ENCODE measurements around the gene RPS6KA2.
"Not testable (repeated sequence)": the region's sequence is repeated elsewhere in the genome, so short reads cannot be mapped to it uniquely, and the experiment has no call there.

The RPS6KA2 gene

DNA sequence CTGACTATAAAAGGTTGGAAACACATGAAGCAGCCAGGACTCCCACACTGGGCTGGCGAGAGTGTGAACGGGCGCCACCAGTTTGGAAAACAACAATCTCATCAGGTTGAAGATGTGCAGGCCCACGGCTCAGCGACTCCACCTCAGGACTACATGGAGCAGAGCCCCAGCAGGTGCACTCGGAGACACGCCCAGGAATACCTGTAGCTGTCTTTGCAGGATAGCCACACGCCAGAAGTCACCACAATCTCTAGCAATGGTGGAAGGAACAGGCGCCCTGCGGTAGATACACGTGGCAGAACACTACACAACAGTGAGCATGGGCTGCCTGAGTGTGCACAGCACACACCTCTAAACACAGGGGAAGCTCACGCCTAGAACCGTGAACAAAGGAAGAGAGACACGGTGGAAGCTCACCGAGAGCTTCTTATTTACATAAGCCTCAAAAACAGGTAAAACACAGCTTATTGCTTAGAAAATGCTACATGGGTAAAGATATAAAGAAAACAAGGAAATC is 28.7 kb upstream of the RPS6KA2 start:
- DNase-seq, result no peak

DNA sequence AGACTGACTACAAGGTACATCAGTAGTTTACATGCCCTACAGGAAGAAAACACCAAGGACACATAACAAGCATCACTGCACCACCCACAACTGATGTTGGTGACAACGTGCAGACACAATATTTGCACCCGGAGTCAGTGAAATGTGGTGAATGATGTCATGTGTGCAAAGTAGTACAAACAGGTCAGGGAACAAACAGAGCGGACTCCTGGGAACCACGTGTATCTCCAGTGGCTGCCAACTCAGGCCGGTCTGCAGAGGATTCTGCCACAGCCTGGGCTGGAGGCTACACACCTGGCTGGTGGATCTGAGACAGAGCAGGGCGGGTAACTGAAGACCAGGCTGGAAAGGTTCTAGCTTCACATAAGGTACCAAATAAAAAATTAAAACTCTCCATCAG is 28.2 kb upstream of the RPS6KA2 start:
- no peak for DNase-seq

DNA sequence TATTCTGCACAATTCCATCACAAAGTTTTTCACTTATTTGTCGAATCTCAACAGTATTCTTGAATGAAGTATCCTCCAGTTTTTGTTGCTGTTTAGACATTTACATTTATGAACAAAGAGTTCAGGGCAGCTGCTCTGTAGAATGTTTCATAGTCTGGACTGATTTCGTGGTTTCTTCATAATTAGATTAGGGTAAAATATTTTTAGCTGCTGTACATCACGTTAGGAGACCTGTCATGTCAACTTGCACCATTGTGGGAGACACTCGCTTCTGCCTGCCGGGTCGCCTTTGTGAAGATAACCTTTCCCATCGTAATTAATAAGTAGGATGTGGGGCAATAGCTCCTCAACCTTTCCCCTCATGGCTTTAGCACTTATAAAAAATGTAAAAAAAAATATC is 27.5 kb upstream of the RPS6KA2 start:
- no peak for DNase-seq

DNA sequence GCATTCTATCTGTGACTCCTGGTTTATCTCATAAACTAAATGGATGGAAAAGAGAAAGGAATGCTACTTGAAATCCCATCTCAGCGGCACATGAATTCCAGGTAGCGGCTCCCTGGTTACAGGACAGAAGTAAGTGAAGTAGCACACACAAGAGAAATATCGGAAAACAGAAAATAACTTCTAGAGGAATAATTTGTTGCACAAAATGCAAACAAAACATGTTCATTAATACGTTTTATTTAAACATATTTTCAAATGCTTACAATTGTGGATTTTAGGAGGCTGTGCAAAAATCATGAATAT is 26.5 kb upstream of the RPS6KA2 start:
- DNase-seq, result no peak

DNA sequence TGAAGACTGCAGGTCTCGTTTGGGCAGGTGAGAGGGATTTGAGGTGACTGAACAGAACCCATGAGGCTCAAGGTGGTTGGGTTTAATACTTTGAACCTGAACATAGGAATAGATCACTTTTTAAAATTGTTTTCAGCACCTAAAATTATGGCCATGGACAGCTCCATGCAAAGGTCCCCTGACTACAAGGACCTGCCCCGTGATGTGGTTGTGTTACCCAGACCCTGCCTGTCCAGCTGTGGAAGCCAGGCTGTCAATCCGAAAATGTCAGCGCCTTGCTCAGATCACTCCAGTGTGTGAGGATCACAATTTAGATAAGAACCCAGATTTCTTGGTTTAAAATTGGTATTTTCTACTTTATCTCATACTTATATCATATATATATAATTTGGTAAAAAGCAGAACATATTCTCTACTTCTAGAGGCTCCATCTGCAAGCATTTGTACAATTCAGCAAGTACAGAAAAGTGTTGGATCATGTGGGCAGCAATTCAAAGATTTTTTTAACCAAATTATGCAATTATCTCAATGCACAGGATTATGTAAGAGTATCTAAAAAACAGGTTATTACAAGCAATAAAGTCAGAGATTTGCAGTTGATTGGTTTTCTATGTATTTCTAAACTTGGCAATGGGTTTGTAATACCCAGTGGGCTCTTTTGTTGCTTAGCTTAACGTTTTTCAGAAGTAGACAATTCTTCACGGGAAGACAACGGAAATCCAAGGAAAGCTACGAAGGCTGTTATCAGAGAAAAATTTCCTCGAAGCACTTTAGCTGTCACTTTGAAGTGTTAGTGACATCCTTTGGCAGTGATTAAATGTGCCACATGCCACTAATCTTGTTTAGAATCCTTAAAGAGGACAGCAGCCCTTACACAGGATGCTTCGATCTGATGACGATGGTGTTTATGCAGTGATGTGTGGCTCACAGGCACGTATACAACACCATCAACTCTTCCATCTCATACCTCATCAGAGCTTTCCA is 24.1 kb upstream of the RPS6KA2 start:
- DNase-seq, result no peak

DNA sequence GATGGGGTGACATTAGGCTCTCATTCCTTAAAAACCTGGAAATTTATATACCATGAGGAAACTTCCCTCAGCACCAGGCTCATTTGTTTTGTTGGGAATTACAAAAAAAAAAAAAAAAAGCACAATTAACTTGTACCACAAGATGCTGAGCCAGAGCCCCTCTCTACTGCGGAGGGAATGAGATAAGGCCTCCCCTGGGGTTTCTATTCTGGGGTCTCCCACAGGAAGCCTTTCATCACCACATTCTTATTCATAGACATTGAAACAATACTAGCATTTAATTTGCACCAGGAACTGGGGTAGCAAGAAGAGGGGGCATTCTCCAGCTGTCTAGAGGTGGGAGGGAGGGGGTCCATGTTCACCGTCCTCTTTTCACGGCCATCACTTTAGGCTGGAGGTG is 23.0 kb upstream of the RPS6KA2 start:
- DNase-seq, result no peak

DNA sequence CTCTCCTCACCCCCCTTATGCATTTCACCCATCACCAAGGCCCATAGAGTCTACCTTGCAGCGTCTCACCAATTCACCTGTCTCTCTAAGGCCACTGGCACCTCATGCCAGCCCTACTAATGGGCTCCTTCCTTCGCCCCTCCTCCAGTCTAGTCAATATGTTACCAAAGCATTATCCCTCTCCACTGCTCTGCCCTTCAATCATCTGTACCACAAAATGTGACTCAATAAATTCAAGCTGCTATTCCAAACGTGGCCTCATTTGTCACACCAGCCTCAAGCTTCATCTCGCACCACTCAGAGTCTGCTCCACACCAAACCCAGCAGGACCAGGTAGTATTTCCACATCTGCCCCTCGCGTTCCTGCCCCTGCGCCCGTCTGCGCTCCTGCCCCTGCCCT is 21.8 kb upstream of the RPS6KA2 start:
- DNase-seq, result no peak

DNA sequence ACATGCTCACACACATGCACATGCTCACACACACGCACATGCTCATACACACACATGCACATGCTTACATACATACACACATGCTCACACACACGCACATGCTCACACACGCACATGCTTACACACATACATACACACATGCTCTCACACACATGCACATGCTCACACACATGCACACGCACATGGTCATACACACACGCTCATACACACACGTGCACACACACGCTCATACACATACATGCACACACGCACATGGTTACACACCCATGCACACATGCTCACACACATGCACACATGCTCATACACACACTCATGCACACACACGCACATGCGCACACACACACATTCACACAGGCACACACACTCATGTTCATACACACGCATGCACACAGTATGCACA is 20.8 kb upstream of the RPS6KA2 start:
- DNase-seq, result no peak

DNA sequence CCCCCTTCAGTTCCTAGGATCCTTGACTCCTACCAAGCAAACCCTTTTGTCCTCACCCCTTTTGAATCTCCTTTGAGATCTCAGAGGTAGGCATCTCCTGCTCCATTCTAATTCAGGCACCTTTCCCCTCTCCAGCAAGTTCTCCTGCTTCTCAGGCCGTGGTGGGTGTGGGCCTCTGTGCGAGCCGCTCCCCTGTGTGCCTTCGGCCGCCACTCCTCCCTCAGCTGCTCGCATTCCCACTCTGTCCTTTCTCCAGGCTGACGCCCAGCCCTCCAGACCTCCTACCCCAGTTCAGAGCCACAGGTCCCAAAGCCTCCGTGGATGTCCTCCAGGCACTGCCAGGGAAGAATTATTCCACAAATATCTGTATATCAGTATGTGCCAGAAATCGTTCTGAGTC is 19.7 kb upstream of the RPS6KA2 start:
- no peak for DNase-seq

DNA sequence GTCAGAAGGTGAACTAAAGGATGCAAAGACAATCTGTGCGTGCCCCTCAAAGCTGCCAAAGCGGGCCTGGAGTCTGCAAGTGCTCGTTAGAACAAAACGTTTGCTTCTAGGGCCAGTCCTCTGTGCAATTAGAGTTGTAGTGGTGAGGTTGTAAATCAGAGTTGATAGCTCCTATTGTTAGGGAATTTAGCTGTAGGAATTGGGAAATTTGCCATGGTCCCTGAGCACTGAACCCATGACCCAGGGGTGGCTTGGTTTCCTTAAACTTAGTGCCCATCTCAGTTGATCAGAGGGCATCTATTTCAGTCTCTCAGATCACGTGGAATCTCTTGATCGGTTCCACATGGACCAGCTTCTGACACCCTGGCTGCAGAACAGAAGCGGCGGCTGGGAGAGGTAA is 18.8 kb upstream of the RPS6KA2 start:
- DNase-seq, result no peak

DNA sequence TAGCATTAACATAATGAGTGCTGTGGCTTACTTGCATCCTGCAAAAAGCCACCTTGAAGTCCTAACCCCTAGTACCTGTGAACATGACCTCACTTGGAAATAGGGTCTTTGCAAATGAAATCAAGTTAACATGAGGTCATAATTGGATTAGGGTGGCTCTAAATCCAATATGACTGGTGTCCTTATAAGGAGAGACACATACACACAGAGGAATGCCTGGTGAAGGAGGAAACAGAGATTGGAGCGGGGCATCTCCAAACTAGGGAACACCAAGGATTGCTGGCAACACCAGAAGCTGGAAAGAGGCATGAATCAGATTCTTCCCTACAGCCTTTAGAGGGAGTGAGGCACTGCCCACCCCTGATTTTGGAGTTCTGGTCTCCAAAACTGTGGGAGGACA is 17.6 kb upstream of the RPS6KA2 start:
- DNase-seq, result no peak

DNA sequence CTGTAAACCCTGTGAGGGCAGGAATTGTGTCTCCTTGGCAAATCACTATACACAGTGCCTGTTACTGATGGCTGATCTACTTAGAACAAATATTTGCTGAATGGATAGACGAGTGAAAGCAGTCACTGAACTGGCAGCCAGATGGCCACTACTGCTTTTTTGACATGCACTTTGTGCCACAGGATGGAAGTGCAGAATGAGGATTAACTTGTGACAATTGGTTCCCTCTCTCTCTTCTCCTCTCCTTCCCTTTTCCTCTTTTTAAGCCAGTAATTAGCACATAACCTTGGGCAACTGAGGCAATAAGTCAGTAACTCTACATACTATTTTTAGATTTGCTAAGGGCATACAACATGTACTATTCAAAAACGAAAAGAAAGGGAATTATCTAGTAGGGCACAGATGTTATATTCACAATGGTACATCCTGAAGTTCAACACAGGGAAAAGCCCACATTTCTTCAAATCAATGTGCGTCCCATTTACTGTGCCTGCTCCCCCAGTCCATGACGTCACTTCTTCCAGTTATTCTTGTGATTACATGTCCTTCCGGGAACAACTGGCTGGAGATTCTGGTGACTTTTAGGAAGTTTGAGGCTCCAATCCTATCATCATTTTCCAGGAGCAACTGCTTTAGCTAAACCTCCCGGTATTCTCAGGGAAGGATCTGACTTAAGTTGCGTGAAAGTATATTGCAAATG is 17.0 kb upstream of the RPS6KA2 start:
- no peak for DNase-seq

DNA sequence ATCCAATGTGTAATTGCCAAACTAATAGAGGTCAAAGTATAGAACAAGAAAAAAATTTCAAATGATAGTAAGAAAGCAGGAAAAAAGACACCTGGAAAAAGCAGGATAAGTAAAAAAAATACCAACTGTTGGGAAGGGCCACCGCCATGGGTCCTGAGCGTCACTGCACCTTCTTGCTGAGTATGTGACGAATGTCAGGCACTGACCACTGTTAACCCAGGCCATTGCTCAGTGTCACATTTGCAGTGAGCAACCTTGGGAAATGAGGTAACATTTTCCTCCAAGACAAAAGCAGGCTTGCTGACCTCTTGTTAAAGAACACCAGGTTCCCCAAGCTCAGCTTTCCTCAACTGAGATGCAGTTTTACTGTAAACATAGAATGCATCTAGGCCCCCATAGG is 15.6 kb upstream of the RPS6KA2 start:
- DNase-seq, result no peak

DNA sequence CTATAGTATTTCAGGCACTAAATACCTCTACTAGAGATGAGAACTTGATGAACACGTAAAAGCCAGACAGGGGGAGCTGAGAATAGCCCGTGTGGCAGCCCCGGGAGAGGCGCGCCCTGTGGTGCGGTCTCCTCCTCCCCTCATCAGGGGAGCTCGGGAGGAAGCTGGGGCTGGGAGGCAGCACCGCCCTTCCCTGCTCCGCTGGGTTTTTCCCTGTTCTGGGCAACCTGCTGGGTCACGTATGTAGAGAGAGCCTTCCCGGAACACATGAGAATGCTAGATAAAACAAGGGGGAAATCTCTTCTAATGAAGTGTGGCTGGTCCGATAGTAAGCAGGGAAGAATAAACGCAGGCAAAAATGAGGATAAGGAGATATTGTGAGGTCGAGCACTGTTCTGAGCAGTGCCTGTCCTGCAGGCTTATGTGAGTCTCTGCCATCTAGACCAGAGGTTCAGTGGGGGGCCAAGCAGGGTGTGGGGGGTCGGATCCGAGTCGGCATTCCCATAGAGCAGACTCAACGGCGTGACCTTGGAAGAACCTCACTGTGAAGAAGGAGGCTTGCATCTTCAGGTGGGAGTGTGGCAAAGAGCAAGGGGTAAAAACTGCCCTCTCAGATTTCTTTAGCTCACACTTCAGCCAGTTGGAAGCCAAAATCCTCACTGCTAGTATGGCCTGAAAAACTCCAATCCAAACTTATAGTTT is 13.4 kb upstream of the RPS6KA2 start:
- no peak for DNase-seq

DNA sequence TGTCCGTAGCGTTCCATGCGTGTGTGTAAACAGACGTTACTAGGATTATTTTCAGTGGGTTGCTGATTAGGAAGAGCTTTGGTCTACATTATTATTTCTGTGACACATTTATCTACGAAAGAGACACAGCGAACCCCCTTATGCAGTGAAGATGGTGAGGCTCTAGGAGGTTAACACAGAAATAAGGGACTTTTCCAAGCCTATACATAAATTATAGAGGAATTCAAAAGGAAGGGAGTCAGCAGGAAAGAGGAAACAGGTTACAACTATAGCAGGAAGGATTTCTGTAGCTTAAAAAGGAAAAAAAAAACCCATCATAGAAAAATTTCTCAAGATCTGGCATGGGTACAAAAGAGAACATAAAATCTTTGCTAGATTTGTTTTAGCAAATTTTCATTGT is 12.9 kb upstream of the RPS6KA2 start:
- no peak for DNase-seq

DNA sequence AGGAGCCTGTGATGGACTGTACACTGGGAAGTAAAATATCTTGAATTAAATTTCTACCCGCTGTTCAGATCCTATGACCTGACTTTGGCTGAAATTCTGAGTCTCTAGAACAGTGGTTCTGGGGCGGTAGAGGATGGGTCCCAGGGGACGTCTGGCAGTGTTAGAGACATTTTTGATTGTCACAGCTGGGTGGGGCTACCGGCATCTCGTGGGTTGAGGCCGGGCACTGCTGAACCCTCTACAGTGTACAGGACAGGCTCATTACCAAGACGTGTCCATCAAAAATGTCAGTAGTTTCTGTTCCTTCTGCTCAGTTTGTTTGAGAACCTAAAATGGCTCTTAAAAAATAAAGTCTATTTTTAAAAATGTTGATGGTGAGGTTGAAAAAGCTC is 11.5 kb upstream of the RPS6KA2 start:
- DNase-seq, result no peak

DNA sequence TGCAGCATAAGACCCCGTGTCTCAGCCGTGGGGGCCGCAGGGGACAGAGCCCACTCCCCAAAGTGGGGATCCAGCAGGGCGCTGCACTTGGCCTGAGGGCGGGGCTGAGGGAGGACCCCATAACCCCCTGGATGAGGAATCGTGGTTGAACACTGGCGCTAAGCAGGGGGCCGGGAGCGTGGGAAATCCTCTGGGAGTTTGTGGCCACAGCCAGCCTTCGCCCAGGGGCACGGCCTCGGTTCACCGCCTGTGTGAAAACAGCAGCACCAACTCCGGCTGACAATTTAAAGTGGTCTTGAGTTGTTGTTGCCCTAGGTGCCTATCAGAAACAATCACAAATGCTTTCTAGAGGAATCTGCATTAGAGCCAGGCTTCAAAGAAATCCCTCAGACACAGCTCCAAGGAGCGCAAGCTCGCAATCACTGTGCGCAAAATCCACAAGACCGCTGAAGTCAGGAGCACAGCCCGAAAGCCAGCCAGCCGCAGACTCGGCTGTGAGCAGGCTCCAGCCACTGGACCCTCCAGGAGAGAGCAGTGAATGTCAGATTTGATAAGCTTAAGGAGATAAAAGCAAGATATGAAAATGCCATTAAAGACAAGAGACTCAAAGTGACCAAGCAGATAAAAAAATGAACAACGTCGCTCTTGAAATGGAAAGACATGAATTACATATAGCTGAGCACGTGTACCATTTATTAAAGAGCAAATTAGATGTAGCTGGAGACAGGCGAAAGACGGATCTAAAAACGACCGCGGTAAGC is 10.9 kb upstream of the RPS6KA2 start:
- DNase-seq, result no peak

DNA sequence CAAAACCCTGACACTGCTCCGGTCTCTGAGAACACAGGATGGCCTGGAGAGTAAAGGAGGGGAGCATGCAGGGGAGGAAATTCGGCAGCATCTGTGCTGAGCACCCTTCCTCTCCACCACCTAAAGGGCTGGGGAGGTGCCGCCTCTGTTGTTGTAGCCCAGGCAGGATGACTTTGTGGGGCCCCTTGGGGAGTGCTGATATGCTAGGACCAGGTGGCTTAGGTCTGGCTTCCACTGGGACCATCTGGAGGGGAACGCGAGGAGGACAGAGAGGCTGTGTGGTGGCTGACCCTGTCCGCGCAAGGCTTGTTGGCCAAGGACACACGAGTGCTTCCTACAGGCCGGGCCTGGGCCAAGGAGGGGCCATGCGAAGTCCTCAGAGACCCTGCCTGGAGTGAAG is 9.9 kb upstream of the RPS6KA2 start:
- DNase-seq, result no peak

DNA sequence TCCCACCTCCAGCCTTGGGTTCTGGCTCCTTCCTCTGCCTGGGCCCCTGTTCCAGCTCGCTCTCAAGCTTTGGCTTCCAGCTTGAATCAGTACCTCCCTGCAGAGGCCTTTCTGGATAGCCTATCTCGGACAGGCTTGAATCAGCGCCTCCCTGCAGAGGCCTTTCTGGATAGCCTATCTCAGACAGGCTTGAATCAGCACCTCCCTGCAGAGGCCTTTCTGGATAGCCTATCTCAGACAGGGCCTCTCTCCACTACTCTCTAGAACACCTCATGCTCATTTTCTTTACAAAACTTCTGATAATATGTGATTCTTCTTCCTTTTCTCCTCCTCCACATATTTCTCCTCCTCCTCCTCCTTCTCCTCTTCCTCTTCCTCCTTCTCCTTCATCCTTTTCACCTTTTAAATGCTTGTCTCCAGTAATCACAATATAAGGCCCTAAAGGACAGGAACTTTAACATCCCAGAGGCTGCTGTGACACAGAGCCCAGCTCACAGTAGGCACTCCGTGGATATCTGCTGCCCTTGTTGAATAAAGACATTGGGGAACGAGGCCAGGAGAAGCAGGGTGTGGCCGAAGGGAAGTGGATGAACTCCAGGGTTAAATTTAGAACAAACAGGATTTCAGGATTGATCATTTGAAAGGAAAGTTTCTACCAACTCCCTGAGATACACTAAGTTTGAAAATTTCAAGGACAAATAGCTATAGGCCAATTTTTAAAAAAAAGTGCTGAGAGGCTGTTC is 9.3 kb upstream of the RPS6KA2 start:
- DNase-seq, result no peak

DNA sequence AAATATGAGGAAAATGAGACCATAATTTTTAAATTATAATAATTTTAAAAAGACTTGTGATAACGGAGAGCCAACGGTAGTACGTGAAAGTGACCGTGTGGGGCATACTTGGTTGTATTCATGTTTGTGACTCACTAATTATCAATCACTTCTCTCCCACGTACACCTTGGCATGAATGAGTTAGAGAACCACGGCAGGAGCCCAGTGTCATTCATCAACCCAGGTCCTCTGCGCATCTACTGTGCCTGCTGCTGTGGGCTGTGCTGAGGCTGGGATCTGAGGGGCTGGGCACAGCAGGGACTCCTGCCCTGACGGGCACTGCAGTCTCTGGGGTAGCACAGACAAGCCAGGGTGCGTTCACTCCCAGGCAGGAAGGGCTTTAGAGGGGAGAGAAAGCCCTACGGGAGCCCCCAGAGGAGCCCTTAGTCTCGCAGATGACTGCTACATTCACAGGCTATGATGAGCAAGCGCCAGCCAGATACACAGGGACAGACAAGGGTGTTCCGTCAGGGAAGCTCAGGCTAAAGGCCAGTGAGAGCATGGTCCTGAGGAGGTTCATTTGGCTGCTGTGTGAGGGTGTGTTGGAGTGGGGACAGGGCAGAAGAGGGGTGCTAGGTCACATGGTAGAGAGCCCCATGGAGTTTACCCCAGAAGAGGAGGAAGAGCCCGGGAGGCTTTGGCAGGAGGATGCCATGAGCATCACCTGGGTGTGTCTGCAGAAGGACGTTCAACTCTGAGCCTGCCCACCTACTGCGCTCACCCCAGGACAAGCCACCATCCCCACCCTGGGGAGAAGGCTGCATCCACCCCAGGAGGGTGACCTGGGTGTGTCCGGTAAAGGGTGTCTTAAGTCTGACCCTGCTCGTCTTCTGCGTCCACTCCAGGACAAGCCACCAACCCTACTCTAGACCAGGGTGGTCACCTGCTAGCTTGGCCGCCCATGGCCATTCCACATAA is 8.2 kb upstream of the RPS6KA2 start:
- DNase-seq, result no peak

DNA sequence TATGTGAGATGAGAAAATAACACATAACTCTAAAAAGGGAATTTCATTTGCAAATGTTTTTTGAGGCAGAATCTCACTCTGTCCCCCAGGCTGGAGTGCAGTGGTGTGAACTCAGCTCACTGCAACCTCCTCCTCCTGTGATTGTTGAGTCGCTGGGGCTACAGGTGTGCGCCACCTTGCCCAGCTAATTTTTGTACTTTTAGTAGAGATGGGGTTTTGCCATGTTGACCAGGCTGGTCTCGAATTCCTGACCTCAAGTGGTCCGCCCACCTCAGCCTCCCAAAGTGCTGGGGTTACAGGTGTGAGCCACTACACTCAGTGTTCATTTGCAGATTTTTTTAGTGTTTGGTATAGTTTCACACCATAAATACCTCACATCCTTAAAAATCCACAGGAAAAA is 7.5 kb upstream of the RPS6KA2 start:
- DNase-seq, result not testable (repeated sequence)
